Activated T-helper 1 cell treated with anti-CD3 and anti-CD28 coated beads, Interleukin-2, amount 50 U/mL, for 16 hours (primary cell): ENCODE measurements around the gene XRCC1.
A peak's percentile ranks its signal among the peaks of the same experiment; 100 is the strongest.
"Not testable (repeated sequence)": the region's sequence is repeated elsewhere in the genome, so short reads cannot be mapped to it uniquely, and the experiment has no call there.

ENCODE experiments used
- DNase-seq, 2 donors: peaks; one replicate each; pipeline ENCODE4 v3.0.0-alpha.2; 2020; ENCODE audit warnings: low read depth in 1 of 2, low spot score in 1 of 2

The XRCC1 gene

DNA sequence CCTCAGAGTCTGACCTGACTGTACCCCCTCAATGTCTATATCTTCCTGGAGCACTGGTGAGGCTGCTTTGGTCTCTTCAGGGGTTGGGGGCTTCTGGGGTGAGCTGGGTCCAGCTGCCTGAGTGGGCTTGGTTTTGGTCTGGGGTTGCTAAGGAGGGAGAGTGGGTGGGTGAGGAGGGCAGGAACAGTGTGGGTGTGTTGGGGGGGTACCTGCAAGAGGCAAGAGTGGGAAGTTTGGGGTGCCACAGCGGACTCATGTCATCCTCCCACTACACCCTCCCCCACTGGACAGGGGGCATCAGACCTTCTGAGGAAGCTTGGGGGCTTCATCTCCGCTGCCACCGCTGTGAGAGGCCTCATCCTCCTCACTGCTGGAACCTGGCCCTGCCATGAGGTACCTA, 28.7 kb downstream of the XRCC1 start:
- DNase-seq, result no peak

DNA sequence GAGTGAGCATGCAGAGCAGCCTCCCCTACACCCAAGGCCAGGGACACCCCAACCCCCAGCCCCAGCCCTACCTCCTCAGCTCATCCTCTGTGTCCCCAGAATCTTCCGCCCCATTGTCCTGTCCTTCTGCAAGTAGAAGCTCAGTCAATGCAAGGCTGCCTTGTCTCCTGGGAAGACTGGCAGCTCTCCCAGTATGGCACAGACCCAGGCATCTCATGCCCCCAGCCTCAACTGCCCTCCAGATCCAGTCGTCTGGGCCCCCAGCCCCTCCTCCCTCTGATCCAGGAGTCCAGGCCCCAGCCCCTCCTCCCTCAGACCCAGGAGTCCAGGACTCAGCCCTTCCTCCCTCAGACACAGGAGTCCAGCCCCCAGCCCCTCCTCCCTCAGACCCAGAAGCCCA, 29.3 kb downstream of the XRCC1 start:
- DNase-seq, result no peak

DNA sequence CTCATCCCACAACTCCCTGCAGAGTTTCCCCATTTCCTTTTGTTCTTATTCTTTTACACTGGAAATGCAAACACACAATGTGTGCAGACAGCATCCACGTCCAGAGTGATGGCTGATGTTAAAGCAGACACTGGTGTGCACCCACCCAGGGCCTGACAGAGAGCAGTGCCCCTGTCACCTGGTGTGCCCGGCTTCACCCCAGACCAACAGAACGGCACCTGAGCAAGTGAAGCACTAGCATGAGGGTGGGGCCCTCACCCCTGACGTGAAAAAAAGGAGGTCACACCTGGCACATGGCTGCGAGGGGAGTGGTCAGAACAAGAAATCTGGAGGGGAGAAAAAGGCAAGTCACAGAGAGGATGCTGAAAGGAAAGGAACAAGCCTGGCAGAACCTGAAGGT, 30.1 kb downstream of the XRCC1 start:
- no peak for DNase-seq

DNA sequence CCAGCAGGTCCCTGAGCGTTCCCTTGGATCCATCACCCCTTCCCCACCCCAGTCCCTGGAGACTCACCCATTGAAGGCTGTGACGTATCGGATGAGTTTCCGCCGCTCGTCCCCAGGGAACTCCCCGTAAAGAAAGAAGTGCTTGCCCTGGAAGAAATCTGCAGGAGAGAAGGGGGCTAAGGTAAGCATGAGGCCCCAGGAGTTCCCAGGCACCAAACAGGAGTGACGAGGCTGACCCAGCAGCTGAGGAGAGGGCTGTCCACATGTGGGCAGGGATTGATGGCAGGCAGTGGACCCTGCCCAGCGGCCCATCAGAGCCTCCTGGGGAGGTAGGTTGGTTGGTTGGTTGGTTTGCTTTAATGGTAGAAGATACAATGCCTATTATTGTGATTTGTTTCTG, 31.2 kb downstream of the XRCC1 start:
- no peak for DNase-seq

DNA sequence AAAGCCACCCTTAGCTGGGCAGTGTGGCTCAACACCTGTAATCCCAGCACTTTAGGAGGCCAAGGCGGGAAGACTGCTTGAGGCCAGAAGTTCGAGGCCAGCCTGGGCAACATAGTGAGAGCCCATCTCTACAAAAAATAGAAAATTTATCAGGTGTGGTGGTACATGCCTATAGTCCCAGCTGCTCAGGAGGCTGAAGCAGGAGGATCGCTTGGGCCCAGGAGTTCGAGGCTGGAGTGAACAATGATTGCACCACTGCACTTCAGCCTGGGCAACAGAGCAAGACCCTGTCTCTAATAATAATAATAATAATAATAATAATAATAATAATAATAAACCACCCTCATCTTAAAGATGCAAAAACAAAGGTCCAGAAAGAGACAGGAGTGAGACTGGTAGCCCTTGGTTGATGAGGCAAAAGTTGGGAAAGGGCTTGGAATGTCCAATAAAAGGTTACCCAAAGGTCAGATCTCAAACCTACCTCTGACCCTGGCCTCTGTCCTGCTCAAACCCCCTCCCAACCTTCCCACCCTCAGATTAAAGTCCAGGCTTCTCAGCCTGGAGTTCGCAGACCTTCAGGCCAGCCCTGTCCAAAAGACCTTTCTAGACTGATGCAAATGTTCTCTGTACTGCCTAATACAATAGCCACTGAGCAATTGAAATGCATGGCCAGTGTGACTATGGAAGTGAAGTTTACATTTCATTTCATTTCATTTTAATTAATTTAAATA, 33.2 kb downstream of the XRCC1 start:
- DNase-seq, result no peak

DNA sequence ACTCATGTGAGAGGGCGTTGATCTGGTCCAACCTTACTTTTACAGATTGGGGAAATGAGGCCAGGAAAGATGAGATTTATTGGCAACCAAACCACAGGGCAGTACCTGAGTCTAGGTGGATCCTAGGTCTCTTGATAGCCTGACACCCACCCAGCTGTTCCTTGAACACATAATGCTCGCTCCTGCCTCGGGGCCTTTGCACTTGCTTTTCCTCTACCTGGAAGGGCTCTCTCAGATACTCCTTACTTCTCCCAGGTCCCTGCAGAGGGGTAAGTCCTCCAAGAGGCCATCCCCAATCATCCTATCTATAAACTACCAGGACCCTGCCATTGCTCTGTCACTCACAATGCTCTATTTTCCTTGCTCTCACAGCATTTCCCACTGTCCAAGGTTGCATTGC, 34.9 kb downstream of the XRCC1 start:
- no peak for DNase-seq

DNA sequence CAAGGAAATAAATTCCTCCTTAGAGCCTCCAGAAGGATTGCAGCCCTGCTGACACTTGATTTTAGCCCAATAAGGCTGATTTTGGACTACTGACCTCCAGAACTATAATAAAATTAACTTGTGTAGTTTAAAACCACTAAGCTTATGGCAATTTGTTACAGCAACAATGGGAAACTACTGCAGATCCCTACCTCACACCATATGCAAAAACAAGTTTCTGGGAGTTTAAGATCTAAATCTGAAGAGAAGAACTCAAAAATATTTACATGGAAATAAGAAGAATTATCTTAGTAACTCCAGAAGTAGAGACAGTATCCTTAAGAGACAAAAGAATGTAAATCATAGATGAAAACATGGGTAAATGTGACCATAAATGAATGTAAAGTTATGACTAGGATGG, 36.4 kb downstream of the XRCC1 start:
- DNase-seq, result no peak

DNA sequence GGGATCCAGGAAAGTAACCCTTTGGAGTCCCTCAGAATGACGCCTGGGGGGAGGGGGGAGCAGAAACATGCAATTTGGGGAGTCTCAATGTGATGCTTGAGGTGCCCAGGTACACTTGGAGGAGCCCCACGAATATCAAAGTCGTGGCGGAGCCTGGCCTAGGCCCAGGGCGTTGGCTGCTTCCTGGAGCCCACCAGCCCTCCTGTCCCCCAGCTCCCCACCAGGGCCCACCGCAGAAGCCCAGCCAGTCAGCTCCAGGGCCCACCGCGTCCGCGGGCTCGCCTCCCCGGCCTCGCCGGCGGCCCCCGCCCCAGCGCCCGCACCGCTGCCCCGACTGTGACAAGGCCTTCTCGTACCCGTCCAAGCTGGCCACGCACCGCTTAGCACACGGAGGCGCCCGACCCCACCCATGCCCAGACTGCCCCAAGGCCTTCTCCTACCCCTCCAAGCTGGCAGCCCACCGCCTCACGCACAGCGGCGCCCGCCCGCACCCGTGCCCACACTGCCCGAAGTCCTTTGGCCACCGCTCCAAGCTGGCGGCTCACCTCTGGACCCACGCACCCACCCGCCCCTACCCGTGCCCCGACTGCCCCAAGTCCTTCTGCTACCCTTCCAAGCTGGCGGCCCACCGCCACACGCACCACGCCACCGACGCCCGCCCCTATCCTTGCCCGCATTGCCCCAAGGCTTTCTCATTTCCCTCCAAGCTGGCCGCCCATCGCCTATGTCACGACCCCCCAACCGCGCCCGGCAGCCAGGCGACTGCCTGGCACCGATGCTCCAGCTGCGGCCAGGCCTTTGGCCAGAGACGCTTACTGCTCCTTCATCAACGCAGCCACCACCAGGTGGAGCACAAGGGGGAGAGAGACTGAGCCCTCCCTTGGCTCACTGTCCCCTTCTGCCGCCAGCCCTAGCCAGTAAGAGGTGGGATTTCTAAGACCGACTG, 40.2 kb downstream of the XRCC1 start:
- no peak for DNase-seq

DNA sequence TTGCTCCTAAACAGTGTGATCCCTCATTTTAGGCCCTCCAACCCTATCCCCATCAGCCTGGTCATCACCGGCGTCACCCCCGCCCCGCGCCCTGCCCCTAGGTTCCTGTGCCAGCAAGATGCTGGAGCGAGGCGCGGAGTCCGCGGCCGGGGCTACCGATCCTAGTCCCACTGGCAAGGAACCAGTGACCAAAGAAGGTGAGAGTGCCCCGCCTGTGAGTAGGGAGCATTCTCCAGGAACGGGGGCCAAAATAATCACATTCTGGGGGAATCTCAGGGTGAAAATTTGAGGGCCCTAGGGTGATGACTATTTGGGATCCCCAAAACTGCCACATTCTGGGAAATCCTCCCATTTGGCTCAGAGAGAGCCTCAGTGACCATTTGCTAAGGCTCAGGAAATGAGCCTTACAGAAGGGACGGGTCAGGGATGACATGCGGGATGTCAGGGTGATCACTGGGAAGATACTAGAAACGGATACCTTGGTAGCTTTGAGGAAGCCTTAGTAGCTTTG, 41.0 kb downstream of the XRCC1 start:
- DNase-seq, result no peak

DNA sequence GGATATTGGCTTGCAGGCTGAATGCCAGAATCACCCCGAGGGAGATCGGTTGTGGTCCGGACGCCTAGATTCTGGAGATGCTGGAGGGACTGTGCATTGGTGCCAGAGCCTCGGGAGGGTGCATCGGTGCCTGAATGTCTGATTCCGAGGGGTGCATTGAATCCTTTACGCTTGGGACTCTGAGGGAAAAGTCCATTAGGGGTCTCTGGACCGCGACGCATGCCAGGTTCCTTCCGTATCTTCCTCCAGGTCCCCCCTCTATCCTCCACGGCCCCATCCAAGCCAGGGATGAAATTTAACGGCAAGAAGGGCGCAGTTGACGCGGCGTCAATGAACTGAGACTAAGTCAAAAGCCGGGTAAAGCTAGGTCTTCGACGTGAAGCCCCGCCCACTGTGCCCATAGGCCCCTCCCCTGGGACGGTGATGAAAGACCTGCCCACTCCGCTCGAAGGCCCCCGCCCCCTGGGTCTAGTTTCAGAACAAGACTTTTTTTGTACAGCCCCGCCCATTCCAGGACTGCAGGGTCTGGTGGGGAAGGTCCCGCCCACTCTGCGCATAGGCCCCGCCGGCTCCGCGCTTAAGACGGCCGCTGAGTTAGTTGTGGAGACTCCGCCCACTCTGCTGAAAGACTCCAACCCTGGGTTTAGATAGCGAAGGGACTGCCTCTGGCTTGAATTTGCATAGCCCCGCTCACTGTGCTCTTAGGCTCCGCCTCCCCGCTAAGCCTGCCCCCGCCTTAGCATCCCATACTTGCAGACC, 41.6 kb downstream of the XRCC1 start:
- DNase-seq, result peak; percentile 72 to 86

DNA sequence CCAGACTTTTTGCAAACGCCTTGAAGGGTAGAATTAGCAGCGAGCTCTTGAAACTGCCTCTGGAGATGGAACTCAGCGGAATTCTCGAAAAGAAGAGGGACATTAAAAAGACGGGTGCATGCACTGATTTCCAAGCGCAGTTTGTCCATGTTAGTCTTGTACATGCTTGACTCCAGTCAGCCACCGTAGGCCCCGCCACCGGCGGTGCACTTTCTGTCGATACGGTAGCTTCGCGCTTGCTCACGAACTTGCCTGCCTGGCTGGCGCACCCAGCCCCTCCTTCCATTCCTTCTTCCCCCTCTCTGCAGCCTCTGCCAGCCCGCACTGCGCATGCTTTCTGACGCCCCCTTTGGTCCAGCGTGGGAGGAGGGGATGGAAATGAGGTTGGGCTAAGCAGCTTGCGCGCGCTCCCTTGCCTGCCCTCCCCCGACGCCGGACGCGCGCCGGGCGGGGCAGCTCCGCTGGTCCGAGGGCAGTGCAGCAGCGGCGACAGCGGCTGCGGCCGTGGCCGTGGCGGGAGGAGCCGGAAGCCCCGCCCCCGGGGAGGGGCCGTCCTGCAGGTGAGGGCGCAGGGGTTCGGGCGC, 42.3 kb downstream of the XRCC1 start, which contains the start of gene ZNF575:
TSS of gene ZNF575 (plus strand) at position 227 of the 584 bp plus-strand sequence. CDS start 1,235 bp downstream, outside the sequence.
- peak; percentile 60 to 73 for DNase-seq

DNA sequence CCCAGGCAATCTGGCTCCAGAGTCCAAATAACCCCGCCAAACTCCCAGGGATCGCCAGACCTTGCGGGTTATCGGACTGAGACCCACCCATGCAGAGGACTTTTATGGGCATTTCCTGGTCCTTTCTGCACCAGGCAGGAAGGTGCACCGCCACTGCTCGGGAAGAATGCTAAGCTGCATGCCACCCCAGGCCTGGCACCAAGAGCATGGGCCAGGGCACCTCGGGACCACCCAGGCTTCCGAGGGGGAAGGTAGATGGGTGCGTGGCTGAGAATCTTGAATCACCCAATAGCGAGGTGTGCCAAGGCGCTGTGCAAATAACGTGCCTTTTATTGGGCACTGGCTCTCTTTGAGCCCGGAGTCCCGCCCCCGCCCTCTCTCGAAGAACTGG, 42.8 kb downstream of the XRCC1 start:
- no peak for DNase-seq

DNA sequence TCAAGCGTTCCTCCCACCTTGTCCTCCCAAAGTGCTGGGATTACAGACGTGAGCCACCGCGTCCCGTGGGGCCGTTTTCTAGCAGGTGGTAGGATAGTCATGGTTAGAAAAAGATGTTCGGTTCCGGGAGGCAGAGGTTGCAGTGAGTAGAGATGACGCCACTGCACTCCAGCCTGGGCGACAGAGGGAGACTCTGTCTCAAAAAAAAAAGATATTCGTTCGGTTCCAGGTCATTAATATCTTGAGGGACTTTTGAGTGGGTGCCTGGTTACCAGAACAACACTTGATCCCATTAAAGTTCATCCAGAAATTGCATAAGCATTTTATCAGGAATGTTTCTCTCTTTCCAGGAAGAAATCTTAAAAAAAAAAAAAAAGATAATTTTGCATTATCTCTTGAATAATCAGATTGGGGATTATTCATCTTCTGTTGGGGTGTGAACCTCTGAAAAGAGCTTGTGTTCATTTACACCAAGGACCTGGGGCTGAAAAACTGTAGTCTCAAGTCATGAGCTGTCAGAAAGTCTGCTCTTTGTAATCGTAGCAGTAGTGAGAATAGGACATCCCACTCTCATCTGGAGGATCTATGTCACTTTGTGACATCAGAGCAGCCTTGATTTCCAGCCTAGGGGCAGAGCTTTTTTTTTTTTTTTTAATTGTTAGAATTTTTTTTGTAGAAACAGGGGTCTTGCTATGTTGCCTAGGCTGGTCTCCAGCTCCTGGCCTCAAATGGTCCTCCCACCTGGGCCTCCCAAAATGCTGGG, 47.3 kb downstream of the XRCC1 start:
- no peak for DNase-seq

DNA sequence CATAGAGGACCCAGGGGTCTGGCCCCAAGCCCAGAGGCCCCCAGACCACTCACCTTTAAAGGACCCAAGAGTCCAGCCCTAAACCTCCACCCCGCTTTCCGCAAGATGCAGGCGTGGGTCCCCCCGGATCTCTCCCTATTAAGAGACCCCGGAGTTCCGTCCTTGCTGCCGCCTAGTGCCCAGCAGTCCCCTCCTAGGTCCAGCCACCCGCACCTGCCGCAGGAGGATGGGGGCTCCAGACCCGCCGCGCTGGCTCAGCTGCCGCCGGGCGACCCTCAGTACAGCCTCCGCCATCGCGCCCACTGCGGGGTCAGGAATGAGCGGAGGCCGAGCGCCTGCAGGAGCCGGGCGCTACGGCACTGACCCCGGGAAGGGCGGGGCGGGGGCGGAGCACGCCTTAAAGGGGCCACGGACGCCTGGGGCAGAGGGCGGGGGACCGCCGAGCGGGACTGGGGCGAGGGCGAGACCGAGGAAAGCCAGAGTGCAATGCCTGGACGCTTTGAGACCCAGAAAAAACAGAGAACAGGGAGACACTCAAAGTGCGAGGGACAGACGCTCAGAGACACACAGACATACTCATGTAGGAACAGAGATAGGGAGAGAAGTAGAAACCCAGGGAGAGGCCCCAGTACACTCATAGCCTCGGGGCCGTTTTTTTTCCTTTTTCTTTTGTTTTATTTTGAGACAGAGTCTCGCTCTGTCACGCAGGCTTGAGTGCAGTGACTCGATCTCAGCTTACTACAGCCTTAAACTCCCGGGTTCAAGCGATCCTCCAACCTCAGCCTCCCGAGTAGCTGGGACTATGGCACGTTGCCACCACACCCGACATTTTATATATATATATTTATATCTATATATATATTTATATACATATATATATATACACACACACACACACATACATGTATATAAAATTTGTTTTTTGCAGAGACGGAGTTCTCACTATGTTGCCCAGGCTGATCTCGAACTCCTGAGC, 48.2 kb downstream of the XRCC1 start, which contains the start of gene ETHE1:
TSS of gene ETHE1 (minus strand) at position 318 of the 976 bp plus-strand sequence. CDS start at position 294, 24 bp downstream.
- peak; percentile 46 to 61 for DNase-seq

DNA sequence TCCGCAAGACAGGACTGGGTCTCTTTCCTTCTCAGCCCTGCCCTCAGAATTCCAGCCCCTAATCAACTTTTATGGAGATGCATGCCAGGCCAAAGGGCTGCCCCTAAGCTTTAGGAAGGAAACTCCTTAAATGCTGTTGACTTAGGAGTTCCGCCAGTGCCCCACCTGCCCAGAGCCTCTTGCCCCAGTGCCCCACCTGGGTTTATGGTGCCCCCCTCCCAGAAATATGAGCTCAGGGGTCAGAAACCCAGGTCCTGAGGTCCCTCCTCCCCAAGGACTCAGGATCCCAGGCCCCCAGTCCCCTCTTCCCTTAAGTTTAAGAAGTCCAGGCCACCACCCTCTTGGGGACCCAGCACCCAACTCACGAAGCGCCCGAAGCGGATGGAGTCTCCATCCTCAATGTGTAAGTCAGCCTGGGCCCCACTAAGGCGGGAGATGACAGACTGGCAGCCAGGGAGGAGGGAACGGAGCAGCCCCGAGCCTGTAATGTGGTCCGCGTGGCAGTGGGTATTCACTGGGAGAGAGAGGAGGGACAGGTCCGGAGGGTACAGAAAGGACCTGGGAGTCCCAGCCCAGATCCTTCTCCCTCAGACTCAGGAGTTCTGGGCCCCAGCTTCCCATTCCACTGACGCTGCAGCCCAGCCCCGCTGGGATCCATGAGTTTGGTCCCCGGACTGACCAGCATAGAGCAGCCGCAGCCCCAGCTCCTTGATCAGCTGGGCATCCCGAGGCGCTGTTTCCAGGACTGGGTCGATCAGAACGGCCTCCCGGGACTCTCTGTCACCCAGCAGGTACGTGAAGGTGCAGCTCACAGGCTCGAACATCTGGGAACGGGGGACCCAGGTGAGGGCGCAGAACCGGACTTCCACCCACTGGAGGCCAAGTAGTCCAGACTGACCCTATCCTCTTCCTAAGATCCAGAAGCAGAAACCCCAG, 49.2 kb downstream of the XRCC1 start:
- DNase-seq, result no peak

DNA sequence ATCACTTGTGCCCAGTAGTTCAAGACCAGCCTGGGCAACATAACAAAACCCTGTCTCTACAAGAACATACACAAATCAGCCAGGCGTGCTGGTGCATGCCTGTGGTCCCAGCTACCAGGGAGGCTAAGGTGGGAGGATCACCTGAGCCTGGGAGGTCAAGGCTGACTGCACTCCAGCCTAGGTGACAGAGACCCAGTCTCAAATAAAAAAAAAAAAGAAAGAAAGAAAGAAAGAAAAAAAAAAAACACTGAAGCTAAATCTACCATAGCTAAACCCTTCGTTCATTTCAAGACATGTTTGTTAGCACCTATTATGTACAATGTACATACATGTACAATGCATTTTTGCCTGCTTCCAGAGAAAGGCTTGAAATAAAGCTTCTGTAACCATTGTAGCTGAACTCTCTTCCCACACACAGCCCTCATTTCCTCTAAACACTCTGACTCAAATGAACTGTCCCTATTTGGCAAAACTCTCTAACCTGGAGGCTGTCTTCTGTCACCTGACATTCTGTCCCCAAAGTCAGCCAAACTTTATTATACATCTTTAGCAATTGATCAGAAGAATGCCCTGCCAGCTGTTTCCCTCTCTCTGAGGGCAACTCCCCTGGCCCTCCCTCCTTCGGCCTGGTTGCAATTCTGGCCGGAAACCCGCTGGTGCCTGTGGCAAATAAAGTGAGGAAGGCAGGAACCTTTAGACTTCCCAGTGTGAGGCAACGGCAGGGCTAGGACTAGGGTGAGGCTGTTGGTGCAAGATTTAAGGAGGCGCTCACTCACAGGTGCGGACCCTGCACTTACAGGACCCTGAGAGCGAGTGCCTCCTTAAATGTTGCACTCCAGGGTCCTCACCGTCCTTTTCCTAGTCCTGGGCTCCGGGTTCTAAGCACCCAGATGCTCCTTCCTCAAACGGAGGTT, 50.1 kb downstream of the XRCC1 start:
- DNase-seq, result peak in 1 of 2 donors; percentile 16

DNA sequence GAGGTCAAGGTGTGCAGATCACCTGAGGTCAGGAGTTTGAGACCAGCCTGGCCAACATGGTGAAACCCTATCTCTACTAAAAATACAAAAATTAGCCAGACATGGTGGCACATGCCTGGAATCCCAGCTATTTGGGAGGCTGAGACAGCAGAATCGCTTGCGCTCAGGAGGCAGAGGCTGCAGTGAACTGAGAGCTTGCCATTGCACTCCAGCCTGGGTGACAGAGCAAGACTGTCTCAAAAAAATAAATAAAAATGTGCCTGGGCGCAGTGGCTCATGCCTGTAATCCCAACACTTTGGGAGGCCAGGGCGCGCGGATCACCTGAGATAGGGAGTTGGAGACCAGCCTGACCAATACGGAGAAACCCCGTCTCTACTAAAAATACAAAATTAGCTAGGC, 51.6 kb downstream of the XRCC1 start:
- DNase-seq, result not testable (repeated sequence)
